DMS114 treated with DMSO at 0.1 percent for 48 hours (cell line): ENCODE data around the gene PPRC1.

Source experiments
- DNase-seq: peaks from one replicate; lab custom pipeline; 2025; ENCODE audit not compliant: unreplicated experiment; lab: John Stamatoyannopoulos, UW

PPRC1 gene, protein sequence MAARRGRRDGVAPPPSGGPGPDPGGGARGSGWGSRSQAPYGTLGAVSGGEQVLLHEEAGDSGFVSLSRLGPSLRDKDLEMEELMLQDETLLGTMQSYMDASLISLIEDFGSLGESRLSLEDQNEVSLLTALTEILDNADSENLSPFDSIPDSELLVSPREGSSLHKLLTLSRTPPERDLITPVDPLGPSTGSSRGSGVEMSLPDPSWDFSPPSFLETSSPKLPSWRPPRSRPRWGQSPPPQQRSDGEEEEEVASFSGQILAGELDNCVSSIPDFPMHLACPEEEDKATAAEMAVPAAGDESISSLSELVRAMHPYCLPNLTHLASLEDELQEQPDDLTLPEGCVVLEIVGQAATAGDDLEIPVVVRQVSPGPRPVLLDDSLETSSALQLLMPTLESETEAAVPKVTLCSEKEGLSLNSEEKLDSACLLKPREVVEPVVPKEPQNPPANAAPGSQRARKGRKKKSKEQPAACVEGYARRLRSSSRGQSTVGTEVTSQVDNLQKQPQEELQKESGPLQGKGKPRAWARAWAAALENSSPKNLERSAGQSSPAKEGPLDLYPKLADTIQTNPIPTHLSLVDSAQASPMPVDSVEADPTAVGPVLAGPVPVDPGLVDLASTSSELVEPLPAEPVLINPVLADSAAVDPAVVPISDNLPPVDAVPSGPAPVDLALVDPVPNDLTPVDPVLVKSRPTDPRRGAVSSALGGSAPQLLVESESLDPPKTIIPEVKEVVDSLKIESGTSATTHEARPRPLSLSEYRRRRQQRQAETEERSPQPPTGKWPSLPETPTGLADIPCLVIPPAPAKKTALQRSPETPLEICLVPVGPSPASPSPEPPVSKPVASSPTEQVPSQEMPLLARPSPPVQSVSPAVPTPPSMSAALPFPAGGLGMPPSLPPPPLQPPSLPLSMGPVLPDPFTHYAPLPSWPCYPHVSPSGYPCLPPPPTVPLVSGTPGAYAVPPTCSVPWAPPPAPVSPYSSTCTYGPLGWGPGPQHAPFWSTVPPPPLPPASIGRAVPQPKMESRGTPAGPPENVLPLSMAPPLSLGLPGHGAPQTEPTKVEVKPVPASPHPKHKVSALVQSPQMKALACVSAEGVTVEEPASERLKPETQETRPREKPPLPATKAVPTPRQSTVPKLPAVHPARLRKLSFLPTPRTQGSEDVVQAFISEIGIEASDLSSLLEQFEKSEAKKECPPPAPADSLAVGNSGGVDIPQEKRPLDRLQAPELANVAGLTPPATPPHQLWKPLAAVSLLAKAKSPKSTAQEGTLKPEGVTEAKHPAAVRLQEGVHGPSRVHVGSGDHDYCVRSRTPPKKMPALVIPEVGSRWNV (N-terminal part only)

DNA sequence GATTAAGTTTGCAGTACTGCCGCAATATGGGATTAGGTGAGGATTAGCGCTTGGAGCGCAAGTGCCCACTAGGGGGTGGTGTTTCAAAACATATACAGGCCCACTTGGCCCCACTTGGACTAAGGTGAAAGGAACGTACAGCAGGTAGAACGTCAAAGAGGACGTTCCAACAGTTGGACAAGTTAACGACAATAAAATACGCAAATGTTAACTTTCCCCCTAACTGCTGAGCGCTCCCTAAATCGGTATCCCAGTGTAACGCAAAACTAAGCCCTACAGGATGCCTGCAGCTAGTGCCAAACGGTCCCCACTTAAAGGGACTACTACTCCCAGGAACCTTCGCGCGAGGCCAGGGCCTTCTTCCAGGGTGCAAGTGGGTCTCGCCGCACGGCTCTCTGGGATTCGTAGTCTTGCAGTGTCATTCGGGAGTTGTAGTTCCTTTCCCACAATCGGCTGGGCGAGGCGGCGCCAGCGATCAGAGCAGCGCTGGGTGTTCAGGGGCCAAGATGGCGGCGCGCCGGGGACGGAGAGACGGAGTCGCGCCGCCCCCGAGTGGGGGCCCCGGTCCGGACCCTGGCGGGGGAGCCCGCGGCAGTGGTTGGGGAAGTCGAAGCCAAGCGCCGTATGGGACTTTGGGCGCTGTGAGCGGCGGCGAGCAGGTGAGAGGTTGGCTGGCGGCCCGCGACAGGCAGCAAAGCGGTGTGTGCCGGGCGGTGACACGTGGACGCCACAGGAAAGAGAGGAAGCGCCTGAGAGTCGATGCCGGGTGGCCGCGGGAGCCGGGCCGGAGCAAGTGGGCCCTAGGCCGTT is at the start of gene PPRC1:
Gene PPRC1 (plus strand): TSS at position 478 of the 810 bp plus-strand sequence. CDS start 29 bp downstream, at position 507.
- DNase-seq: peak; percentile 99

DNA sequence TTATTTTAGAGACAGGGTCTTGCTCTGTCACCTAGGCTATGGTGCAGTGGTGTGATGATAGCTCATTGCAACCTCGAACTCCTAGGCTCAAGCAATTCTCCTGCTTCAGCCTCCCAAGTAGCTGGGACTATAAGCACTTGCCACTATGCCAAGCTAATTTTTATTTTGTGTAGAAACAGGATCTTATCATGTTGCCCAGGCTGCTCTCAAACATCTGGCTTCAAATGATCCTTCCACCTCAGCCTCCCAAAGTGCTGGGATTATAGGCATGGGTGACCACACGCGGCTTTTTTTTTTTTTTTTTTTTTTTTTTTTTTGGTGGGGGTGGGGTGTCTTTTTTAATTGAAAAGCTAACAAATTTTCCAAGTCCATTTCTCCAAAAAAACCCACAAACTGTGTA is 49.3 kb upstream of the PPRC1 start:
- no peak for DNase-seq

DNA sequence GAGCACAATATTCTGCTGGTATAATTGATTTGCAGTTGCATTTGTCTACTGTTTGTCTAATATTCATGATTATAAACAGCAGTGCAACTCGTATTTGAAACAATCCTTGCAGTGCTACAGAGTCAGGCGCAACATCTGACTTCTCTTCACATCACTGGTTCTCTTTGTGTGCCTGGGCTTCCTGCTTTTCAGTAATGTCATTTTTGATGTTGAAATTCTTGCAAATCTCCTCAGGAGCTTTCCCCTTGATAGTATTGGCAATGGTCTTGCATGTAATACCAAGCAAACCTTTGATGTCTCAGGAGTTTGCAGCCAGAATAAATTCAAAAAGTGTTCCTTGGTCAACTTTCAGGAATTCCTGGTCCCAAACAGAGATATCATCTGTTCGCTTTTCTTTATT is 47.5 kb upstream of the PPRC1 start:
- DNase-seq: no peak

DNA sequence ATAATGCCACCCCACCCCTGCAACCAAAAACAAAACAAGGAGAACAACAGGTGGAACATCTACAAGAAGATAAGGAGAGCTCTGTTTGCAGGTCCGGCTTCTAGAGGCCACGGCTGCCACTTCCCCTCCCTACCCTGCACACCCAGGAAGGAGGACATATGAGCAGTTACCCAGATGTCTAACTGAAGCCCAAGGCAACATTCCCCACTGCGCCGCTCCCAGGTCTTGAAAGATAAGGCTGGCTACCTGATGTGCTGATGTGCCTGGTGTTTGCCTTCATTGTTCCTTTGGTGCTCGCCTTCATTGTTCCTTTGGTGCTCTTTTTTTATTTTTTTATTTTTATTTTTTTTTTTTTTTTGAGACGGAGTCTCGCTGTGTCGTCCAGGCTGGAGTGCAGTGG is 46.6 kb upstream of the PPRC1 start:
- no peak for DNase-seq

DNA sequence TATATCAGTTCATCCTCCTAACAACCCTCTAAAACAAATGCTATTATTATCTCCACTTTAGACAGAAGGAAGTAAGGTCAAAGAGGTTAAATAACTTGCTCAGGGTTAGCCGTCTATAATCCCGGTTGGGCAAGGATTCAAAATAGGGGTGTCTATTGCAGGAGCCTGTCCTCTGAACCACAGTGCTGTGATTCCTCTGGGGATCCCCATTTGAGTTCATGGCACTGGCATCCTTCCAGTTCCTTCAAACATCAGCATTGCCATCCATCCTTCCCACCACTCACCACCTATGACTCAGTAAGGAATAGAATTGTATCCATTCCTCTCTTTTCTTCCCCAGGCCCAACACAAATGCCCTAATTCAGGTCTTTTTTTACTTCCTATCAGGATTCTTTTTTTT is 42.1 kb upstream of the PPRC1 start:
- no peak for DNase-seq

DNA sequence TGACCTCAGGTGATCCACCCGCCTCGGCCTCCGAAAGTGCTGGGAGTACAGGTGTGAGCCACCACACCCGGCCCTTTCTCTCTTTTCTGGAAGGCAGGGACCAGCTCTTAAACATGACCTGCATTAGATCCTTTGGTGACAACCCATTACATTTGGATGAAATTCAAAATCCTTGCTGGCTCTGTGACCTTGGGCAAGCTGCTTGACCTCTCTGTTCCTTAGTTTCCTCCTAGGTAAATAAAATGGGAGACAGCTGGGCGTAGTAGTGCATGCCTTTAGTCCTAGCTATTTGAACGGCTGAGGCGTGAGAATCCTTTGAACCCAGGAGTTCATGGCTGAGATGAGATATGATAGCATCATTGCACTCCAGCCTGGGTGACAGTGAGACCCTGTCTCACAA is 36.4 kb upstream of the PPRC1 start:
- no peak for DNase-seq

DNA sequence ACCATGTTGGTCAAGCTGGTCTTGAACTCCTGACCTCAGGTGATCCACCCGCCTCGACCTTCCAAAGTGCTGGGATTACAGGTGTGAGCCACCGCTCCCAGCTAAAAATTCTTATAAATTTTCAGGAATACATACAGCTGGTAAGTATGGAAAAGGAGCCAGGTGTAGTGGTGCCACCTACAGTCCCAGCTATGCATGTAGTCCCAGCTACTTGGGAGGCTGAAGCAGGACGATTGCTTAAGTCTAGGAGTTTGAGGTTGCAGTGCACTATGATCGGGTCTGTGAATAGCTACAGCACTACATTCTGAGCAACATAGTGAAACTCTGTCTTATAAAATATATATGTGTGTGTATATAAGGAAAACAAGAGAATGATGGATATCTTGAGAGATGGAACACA is 31.7 kb upstream of the PPRC1 start:
- DNase-seq: peak; percentile 22

DNA sequence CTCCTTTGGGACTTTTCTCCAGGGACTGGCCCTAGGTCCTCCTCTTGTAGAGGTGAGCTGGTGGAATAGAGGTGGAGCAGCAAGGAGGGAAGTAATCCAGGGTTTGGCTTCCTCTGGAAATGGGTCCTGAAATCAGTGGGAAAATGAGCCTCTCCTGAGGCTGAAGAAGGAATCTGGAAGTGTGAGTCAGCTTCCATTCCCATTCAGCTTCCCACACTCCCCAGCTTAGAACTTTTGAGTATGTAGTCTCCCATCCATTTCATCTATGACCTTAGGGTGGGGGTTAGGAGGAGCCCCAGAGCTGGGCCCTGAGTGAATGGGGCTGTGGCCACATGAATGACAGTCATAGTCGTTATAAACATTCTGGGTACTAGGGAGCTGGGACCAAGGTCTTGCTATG is 30.4 kb upstream of the PPRC1 start:
- DNase-seq: no peak

DNA sequence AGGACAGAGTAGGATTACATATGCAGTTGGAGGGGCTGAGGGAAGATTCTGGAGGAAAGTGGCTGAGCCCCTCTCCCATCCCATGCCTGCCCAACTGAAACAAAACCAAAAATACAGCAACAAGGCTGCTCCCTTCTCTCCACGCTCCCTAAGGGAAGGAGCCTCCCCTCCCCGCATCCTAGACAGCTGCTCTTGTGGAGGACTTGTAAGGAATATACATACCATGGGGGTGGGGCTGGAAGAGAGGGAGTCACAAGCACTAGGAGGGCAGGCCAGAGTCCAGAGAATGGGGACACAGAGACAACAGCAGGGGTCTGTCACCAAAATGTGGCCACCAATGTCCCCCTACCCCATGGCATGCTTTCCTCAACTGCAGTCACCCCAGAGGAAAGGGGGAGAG is 25.8 kb upstream of the PPRC1 start:
- no peak for DNase-seq

DNA sequence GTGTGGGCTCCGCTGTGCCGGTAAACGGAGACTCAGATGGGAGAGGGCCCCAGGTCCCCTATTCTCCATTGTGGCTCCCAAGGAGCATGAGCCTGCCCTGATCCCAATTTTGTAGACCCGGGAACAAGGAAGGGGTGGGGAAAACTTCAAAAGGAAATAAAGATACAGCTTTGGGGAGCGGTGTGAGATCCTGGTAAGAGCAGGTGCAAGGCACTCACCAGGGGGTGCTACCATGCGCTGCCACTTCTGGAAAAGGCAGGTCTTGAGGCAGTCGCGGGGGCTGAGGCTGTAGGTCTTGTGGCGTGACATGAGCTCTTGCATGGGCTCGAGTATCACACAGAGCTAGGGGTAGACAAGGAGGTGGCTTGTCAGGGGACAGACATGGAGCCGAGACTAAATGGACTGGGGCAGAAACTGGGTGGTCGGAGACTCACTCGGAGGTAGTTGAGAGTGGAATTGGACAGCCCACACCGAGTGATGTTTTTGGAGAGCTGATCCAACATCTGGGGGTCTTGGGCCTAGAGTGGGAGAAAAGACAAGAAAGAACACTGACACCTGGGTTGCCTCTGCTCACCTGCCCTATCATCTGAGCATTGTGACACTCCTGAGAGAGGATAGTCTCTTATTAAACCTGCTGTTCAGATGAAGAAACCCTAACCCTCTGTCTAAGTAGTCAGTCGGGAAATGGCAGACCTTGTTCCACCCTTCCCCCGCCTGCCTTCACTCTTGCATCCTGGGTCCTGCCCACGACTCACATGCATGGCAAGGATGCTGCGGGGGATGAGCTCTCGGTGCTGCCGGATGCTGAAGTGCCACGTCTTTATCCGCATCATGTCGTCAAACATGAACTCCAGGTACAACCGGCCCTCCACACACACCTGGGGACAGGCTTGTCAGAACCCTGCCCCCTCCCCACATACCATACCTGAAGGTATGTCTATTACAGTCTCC is 23.4 kb upstream of the PPRC1 start:
- no peak for DNase-seq

DNA sequence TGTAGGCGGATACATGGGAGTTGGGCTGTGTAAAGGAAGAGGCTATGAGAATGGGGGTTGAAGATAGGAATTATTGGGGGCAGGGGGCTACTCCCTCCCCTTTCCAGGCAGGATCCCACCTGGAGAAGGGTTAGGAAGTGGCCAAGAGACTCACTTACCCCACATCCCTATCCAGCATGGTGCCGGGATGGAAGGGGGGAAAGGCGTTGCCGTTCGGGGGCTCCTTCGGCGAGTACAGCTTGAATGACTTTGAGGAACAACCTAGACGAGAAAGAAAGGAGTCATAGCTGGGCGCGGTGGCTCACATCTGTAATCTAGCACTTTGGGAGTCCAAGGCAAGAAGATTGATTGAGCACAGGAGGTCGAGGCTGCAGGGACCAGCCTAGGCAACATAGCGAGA is 21.6 kb upstream of the PPRC1 start:
- DNase-seq: no peak

DNA sequence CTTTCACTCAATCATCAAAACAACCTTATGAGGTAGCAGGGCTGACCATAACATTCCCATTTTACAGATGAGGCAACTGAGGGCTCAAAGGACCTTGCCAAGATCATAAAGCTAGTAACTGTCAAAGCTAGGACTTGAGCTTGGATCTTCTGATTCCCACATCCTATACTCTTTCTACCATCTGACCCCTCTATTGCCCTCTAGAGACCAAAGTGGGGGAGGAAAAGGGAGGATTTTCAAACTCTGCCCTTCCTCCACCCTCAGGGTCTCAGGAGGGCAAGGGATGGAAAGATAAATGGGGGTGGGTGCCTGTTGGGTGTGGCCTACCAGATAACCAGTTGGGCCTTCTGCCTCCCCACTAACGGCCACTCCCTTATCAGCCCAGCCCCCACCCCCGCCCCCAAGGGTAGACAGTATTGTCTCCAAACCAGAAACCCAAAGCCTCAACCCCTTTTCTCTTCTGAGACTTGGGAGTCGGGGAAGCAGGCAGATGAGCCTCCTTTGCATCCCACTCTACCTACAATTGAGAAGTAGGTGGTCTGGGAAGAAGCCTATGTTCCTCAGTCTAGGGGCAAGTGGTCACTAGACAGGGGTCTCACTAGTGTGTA is 20.5 kb upstream of the PPRC1 start:
- DNase-seq: no peak

DNA sequence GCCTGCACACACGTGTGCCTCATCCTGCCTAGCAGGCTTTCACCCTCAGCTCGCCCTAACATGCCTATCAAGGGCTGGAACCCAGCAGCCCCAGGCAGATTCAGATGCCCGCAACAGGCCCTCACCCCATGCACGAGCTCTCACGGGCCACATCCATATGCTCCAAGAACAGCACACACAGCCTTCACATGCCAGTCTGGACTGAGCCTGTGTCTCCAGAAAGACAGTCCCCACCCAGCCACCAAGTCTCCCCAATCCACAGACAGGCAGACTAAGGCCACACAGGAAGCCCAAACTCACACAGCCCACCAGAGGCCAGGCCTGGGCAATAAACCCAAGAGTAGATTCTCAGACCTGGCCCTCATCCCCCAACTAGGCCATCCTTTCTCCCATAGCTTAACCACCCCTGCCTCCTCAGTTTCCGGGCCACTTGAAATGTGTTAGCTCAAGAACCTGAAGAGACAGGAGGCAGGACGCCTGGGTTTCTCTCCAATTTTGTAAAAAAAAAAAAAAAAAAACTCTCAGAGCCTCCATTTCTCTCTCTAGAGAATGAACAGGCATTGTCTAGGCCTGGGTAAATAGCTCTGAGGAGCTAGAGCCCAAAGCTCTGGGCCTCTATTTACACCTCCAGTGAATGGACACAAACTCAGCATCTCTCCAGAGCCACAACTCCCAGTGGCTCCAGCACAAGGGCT is 19.4 kb upstream of the PPRC1 start:
- DNase-seq: no peak

DNA sequence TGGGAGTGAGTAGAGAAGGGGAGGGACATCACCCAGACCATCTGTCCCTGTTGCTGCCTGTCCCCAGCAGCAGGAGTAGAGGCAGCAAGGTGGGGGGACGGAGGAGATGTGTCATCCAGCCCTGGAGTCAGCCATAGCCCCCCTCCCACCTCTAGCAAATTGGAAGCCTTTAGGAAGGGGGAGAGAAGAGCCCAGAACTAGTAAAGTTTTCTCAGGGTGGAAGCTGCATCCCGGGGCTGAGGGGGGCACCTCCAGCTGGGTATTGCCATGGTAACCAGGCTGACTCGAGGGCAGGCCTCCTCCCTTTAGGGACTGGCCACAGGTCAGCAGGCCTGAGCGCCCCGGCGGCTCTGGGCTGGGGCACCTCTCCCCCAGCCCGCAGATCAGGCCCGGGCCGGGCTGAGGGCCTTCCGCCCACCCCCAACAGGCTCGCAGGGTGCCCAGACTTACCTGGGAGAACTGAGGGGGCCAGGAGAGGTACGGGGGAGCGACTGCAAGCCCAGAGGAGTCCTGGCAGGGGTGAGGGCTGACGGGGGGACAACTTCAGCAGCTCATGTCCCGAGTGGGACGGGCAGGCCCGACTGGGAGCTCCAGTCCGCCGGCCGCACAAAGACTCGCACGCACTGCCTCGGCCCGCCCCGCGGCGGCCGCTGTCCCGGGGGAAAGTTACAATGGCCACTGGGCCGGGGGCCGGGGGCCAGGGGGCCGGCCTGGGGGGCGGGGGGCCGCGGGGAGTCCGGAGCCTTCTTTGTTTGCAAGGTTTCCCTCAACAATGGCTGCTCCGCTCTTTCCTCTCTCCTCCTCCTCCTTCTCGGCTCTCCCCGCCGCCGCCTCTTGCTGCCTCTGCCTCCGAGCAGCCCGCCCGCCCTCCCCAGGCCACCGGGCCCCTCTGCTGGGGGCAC is 18.6 kb upstream of the PPRC1 start:
- DNase-seq: no peak

DNA sequence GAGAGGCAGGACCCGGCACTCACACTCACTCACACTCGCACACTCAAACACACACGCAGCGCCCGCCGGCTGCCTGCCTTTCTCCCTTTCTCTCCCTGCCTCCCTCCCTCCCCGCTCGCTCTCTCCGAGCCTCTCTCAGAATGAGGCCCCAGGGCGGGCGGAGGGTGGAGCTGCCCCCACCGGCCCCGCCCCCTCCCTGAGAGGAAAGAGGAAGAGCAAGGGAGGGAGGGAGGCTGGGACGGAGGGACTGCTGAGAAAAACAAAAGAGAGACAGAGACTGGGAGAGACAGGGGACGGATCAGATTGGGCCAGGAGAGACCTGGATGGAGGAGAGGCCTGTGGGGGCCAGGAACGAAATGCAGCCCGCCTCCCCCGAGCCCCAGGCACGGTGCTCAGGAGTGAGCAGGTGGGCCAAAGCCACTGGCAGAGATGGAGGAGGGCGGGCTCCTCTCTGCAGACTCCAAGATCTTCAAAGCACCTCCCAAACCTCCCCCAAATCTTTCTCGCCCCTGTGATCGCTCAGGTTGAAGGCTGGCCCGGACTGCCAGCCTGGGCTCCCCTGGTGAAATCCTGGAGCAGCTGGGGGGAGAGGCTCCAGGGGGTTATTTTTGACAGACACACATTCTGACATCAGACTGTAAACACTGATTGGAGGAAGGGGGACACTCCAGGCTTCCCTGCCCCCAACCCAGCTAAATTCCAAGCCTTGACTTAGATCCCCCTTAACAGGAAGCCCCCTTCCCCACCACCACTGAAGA is 17.8 kb upstream of the PPRC1 start:
- DNase-seq: peak; percentile 66

DNA sequence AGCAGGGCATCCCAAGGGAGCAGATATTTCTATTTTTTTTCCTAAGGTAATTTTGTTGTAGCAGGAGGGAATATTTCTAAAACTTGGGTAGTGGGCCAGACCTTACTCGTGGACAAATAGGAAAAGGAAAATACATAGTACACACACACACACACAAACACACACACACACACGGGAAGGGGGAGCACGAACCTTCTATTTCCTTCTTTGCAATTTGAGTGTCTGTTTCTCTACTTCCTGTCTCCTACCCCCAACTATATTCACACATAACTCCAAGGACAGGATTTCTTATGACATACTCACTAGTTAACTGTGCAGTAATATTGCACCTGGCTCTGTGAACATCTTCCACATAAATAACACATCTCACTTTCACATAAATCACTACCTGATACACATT is 17.1 kb upstream of the PPRC1 start:
- no peak for DNase-seq

DNA sequence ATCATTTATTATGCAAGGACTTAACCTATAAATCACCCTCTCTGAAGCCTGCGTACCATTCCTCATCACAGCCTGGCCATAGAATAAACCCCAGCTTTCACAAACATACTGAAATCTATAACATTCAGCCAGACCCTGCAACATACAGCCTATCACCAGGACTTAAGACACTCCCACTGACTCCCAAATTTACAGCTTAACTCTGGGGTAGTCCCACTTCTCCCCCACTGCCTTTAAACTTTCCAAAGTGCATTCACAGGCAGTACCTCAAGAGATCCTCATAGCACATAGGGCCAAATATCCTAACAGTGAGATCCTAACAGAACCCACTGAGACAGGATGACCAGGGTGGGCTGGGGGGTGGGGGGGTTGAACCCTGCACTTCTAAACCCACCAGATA is 16.2 kb upstream of the PPRC1 start:
- DNase-seq: no peak
